Neural cell (in vitro differentiated cells): ENCODE measurements around the gene IFNK. TPM values are rescaled to one million over a fixed set of nuclear protein-coding genes. Genes with fewer than 3 reads are reported as not detected.

Source experiments
- H2AFZ ChIP-seq: fragments of 200-600, 300-800 bp; sonication (generic), shearing (Covaris generic); 2 replicates; pipeline ENCODE4 v1.6.0; 2014; ENCODE audit warnings: low read depth, mild to moderate bottlenecking, antibody characterized with exemption, low read length, moderate library complexity
- H3F3A ChIP-seq: fragments of 200-600 bp; shearing (Covaris generic); 2 replicates; pipeline ENCODE4 v1.6.1; 2016; ENCODE audit warnings: mild to moderate bottlenecking, moderate library complexity, mixed read lengths, antibody characterized with exemption, low read length; ENCODE audit not compliant: insufficient read depth, poor library complexity, severe bottlenecking
- H3K27ac ChIP-seq: fragments of 200-600, 300-800 bp; sonication (generic), shearing (Covaris generic); 2 replicates; pipeline ENCODE4 v1.5.1; 2014; ENCODE audit warnings: mild to moderate bottlenecking, low read length, moderate library complexity
- H3K27me3 ChIP-seq: fragments of 300-800, 200-600 bp; sonication (generic), shearing (Covaris generic); 2 replicates; pipeline ENCODE4 v1.6.0; 2014; ENCODE audit warnings: mild to moderate bottlenecking, low read depth, low read length, moderate library complexity; ENCODE audit not compliant: insufficient read depth
- H3K36me3 ChIP-seq: fragments of 300-800, 200-600 bp; sonication (generic), shearing (Covaris generic); 2 replicates; pipeline ENCODE4 v1.5.1; 2014; ENCODE audit warnings: mild to moderate bottlenecking, antibody characterized with exemption, low read length, moderate library complexity; ENCODE audit not compliant: insufficient read depth
- H3K4me2 ChIP-seq: fragments of 300-800, 200-600 bp; sonication (generic), shearing (Covaris generic); 2 replicates; pipeline ENCODE4 v1.6.0; 2014; ENCODE audit warnings: mild to moderate bottlenecking, low read length
- H3K4me3 ChIP-seq: fragments of 300-800, 200-600 bp; sonication (generic), shearing (Covaris generic); 2 replicates; pipeline ENCODE4 v1.5.1; 2014; ENCODE audit warnings: mild to moderate bottlenecking, low read length, moderate library complexity
- H3K79me2 ChIP-seq: fragments of 200-600 bp; shearing (Covaris generic); replicated peaks from 2 replicates; pipeline ENCODE4 v1.6.0; 2014; ENCODE audit warnings: mild to moderate bottlenecking, low read length, moderate library complexity; ENCODE audit not compliant: insufficient read depth
- H3K9ac ChIP-seq: fragments of 300-800, 200-600 bp; sonication (generic), shearing (Covaris generic); 2 replicates; pipeline ENCODE4 v1.6.1; 2016; ENCODE audit warnings: mild to moderate bottlenecking, low read length, mixed read lengths
- H3K9me2 ChIP-seq: fragments of 200-600 bp; shearing (Covaris generic); 2 replicates; pipeline ENCODE4 v1.6.1; 2016; ENCODE audit warnings: mild to moderate bottlenecking, low read length, mixed read lengths; ENCODE audit not compliant: insufficient read depth
- H3K9me3 ChIP-seq: fragments of 200-600, 300-800 bp; sonication (generic), shearing (Covaris generic); 2 replicates; pipeline ENCODE4 v1.6.1; 2016; ENCODE audit warnings: mild to moderate bottlenecking, mixed run types, low read length, moderate library complexity, mixed read lengths
- H4K20me1 ChIP-seq: fragments of 200-600 bp; shearing (Covaris generic); 2 replicates; pipeline ENCODE4 v1.6.1; 2016; ENCODE audit warnings: mild to moderate bottlenecking, mixed run types; ENCODE audit not compliant: insufficient read depth
- EP300 ChIP-seq: fragments of 450-650 bp; conservative IDR thresholded peaks from 2 replicates; pipeline ENCODE4 v1.6.1; 2014; ENCODE audit warnings: antibody characterized with exemption, mild to moderate bottlenecking, moderate library complexity; ENCODE audit not compliant: poor library complexity, severe bottlenecking
- EZH2 ChIP-seq: fragments of 200-600, 300-800 bp; shearing (Covaris generic), sonication (generic); IDR thresholded peaks from 2 replicates; pipeline ENCODE4 v1.6.1; 2014; ENCODE audit warnings: antibody characterized with exemption, low read length, borderline replicate concordance, mild to moderate bottlenecking; ENCODE audit not compliant: insufficient read depth, poor library complexity, severe bottlenecking
- MXI1 ChIP-seq: fragments of 450-650 bp; conservative IDR thresholded peaks from 2 replicates; pipeline ENCODE4 v1.6.1; 2014; ENCODE audit warnings: antibody characterized with exemption, mild to moderate bottlenecking; ENCODE audit not compliant: poor library complexity, severe bottlenecking
- POLR2AphosphoS5 ChIP-seq: IDR thresholded peaks from 2 replicates; pipeline ENCODE4 v1.6.1; 2012
- RAD21 ChIP-seq: fragments of 450-650 bp; conservative IDR thresholded peaks from 2 replicates; pipeline ENCODE4 v1.6.1; 2014; ENCODE audit warnings: antibody characterized with exemption, mild to moderate bottlenecking, moderate library complexity
- SMC3 ChIP-seq: fragments of 450-650 bp; conservative IDR thresholded peaks from 2 replicates; pipeline ENCODE4 v1.6.1; 2014; ENCODE audit warnings: antibody characterized with exemption, mild to moderate bottlenecking, moderate library complexity; ENCODE audit not compliant: poor library complexity
- TAF1 ChIP-seq: IDR thresholded peaks from 2 replicates; pipeline ENCODE4 v1.6.1; 2012; ENCODE audit warnings: low read depth
- polyA plus RNA-seq: library from polyadenylated mRNA; depleted of rRNA; stranded (reverse); fragments of >200 nt; gene quantifications from 2 replicates; pipeline ENCODE4 v1.2.3, GENCODE V29; 2014
- TF ChIP-seq, protein P1 (sequence below): IDR thresholded peaks from 2 replicates; pipeline ENCODE4 v1.6.1; 2012; ENCODE audit warnings: borderline replicate concordance
- TF ChIP-seq, protein P2 (sequence below): fragments of 450-650 bp; IDR thresholded peaks from 2 replicates; pipeline ENCODE4 v1.5.1; 2014; ENCODE audit warnings: antibody characterized with exemption, mild to moderate bottlenecking, moderate library complexity; ENCODE audit not compliant: poor library complexity, severe bottlenecking

The IFNK gene
- polyA plus RNA-seq, 1 donor from 2014 or later = not detected

DNA sequence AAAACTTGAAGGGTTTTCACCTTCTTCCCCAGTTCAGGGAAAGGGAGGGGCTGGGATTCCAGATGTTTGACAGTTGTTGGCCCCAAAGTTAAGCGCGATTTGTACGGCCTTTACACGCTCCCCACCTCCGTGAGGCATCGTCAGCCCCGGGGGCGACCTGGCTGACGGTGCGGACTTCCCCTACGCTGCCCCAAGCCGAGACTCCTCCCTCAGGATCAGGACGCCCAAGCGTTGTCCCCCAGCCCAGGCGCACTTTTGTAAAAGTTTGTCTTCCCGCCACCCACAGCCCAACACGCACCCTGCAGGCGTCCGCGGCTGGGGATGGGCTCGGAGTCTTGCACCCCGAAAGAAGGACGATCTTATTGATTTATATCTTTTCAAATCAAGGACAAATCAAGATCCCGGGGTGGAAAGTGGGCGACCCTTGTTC is 4.8 kb downstream of the IFNK start:
- Histone ChIP-seq H3F3A (peaks cover 3% of the 10 kb centered on the region), H3K9me3 (no peaks in the 10 kb centered on the region), H3K36me3 (no peaks in the 10 kb centered on the region), H4K20me1 (no peaks in the 10 kb centered on the region), H3K9ac (peak overlapping the region; percentile 64), H3K9me2 (no peaks in the 10 kb centered on the region), H3K27me3 (peaks cover 7% of the 10 kb centered on the region), H3K4me2 (peak overlapping the region; percentile 76), H3K27ac (no peak overlapping the region), H2AFZ (peak overlapping the region; percentile 16), H3K79me2 (peaks cover 7% of the 10 kb centered on the region), H3K4me3 (peak overlapping the region; percentile 81)
- TF ChIP-seq, protein P1, sequence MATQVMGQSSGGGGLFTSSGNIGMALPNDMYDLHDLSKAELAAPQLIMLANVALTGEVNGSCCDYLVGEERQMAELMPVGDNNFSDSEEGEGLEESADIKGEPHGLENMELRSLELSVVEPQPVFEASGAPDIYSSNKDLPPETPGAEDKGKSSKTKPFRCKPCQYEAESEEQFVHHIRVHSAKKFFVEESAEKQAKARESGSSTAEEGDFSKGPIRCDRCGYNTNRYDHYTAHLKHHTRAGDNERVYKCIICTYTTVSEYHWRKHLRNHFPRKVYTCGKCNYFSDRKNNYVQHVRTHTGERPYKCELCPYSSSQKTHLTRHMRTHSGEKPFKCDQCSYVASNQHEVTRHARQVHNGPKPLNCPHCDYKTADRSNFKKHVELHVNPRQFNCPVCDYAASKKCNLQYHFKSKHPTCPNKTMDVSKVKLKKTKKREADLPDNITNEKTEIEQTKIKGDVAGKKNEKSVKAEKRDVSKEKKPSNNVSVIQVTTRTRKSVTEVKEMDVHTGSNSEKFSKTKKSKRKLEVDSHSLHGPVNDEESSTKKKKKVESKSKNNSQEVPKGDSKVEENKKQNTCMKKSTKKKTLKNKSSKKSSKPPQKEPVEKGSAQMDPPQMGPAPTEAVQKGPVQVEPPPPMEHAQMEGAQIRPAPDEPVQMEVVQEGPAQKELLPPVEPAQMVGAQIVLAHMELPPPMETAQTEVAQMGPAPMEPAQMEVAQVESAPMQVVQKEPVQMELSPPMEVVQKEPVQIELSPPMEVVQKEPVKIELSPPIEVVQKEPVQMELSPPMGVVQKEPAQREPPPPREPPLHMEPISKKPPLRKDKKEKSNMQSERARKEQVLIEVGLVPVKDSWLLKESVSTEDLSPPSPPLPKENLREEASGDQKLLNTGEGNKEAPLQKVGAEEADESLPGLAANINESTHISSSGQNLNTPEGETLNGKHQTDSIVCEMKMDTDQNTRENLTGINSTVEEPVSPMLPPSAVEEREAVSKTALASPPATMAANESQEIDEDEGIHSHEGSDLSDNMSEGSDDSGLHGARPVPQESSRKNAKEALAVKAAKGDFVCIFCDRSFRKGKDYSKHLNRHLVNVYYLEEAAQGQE = no peak

DNA sequence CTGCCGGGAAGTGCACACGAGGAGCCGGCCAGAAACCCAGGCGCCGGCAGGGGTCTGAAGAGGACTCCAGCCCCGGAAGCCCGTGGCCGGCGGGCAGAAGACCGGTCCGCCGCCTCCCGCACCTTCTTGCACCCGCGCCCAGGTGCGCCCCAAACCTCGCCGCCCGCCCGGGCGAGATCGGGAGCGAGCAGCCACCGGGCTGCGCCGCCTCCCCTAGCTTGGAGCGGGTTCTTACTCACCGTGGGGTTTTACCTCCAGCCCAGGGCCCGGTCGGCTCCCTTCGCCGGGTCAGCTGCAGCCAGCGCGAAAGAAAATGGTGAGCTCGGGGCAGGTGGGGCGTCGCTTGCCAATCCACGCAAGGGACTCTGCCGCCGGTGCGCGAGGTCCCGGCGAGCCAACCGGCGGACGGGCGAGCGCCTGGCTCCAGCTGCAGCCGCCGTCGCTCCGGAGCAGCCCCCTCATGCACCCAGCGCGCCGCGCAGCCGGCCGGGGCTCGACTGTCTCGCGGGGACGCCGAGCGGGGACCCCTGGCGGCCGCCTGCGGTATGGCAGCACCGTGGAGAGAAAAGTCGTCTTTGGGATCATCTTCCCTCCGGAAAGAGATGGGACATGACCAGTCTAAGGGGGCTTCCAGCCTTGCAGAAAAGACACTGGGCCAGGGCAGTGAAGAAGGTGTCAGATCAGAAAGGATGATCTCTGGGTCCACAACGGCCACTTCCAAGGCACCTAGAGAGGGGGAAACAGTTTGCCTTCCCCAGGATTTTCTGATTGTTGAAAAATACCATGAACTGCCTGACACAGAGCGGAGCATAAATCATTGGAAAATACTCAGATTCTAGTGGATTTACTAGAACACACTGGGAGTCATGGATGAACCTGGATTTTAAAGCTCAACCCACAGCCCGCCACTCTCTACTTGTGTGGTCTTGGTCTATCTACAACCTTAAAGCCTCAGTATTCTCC is 5.5 kb downstream of the IFNK start, which contains the start of gene MOB3B:
Gene MOB3B, minus strand, starts transcription at position 499 of the 963 bp plus-strand sequence. CDS start 74,264 bp downstream, outside the sequence.
- Histone ChIP-seq H3F3A (peaks cover 3% of the 10 kb centered on the region), H3K9ac (peak within 1 kb of the TSS; percentile 64), H3K27ac (peak within 1 kb of the TSS; percentile 24), H3K9me3 (no peaks in the 10 kb centered on the region), H3K4me2 (peak within 1 kb of the TSS; percentile 76), H3K4me3 (peak within 1 kb of the TSS; percentile 81), H3K9me2 (no peaks in the 10 kb centered on the region), H3K36me3 (peaks cover 3% of the 10 kb centered on the region), H4K20me1 (no peaks in the 10 kb centered on the region), H3K27me3 (peaks cover 7% of the 10 kb centered on the region), H3K79me2 (peaks cover 7% of the 10 kb centered on the region), H2AFZ (peak within 1 kb of the TSS; percentile 52)
- TF ChIP-seq TAF1 = no peak
- TF ChIP-seq MXI1 = peak; percentile 76
- TF ChIP-seq, protein P2, sequence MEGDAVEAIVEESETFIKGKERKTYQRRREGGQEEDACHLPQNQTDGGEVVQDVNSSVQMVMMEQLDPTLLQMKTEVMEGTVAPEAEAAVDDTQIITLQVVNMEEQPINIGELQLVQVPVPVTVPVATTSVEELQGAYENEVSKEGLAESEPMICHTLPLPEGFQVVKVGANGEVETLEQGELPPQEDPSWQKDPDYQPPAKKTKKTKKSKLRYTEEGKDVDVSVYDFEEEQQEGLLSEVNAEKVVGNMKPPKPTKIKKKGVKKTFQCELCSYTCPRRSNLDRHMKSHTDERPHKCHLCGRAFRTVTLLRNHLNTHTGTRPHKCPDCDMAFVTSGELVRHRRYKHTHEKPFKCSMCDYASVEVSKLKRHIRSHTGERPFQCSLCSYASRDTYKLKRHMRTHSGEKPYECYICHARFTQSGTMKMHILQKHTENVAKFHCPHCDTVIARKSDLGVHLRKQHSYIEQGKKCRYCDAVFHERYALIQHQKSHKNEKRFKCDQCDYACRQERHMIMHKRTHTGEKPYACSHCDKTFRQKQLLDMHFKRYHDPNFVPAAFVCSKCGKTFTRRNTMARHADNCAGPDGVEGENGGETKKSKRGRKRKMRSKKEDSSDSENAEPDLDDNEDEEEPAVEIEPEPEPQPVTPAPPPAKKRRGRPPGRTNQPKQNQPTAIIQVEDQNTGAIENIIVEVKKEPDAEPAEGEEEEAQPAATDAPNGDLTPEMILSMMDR = peak; percentile 95
- no peak for TF ChIP-seq EP300
- peak; percentile 82 for TF ChIP-seq RAD21
- peak; percentile 33 for TF ChIP-seq POLR2AphosphoS5
- TF ChIP-seq, protein P1 = no peak
- peak; percentile 91 for TF ChIP-seq SMC3
- no peak for TF ChIP-seq EZH2
